Fibroblast of lung (primary cell): Measurements from ENCODE around the gene RNF34. TPM values are rescaled to one million over a fixed set of nuclear protein-coding genes. Genes with fewer than 3 reads are reported as not detected.

Experiments
- DNase-seq, 2 donors: peaks; one replicate each; pipeline versions ENCODE4 v3.0.0 to v3.0.0-alpha.2; 2010; ENCODE audit warnings: low read depth in 2 of 2
- H2AFZ ChIP-seq: 2 replicates; pipeline ENCODE4 v1.5.1; 2012; ENCODE audit warnings: low read length, control low read depth, inconsistent platforms
- H3K27ac ChIP-seq: 2 replicates; pipeline ENCODE4 v1.5.1; 2011; ENCODE audit warnings: low read length, control low read depth; ENCODE audit not compliant: insufficient read depth
- H3K27me3 ChIP-seq: 2 replicates; pipeline ENCODE4 v1.5.1; 2011; ENCODE audit warnings: mild to moderate bottlenecking, low read length; ENCODE audit not compliant: control insufficient read depth, insufficient read depth
- H3K36me3 ChIP-seq: 2 replicates; pipeline ENCODE4 v1.5.1; 2011; ENCODE audit warnings: low read length; ENCODE audit not compliant: control insufficient read depth, insufficient read depth
- H3K4me1 ChIP-seq: 2 replicates; pipeline ENCODE4 v1.5.1; 2011; ENCODE audit warnings: low read length; ENCODE audit not compliant: control insufficient read depth, insufficient read depth; ENCODE audit errors: extremely low read depth
- H3K4me2 ChIP-seq: 2 replicates; pipeline ENCODE4 v1.5.1; 2011; ENCODE audit warnings: low read length, control low read depth; ENCODE audit not compliant: insufficient read depth; ENCODE audit errors: extremely low read depth
- H3K4me3 ChIP-seq, 4 experiments: fragments of 200-600 bp in 1 of 4; sonication (generic) in 1 of 4; replicated peaks in 1 of 4; 2 replicates each; pipeline ENCODE4 v1.5.1; 2011 to 2016; ENCODE audit warnings: low read length in 4 of 4, low read depth in 3 of 4, mild to moderate bottlenecking in 3 of 4, control low read depth in 2 of 4, inconsistent platforms in 1 of 4, mixed read lengths in 1 of 4; ENCODE audit not compliant: insufficient read depth in 1 of 4; ENCODE audit errors: control extremely low read depth in 1 of 4
- H3K79me2 ChIP-seq: 2 replicates; pipeline ENCODE4 v1.5.1; 2012; ENCODE audit warnings: mild to moderate bottlenecking, low read length, inconsistent platforms; ENCODE audit not compliant: control insufficient read depth, insufficient read depth
- H3K9ac ChIP-seq: 2 replicates; pipeline ENCODE4 v1.5.1; 2011; ENCODE audit warnings: mild to moderate bottlenecking, low read length, control low read depth; ENCODE audit not compliant: insufficient read depth
- H3K9me3 ChIP-seq: 2 replicates; pipeline ENCODE4 v1.5.1; 2012; ENCODE audit warnings: low read depth, low read length; ENCODE audit not compliant: control insufficient read depth, insufficient read depth
- H4K20me1 ChIP-seq: 2 replicates; pipeline ENCODE4 v1.5.1; 2011; ENCODE audit warnings: low read length; ENCODE audit not compliant: control insufficient read depth, insufficient read depth; ENCODE audit errors: extremely low read depth
- CTCF ChIP-seq, 2 donors: IDR thresholded peaks in 1 of 2; conservative IDR thresholded peaks in 1 of 2; 1 replicate in 1 of 2; 2 replicates in 1 of 2; pipeline ENCODE4 v1.5.1; 2011 to 2012; ENCODE audit warnings: low read length in 2 of 2, control low read depth in 1 of 2, inconsistent platforms in 1 of 2, low read depth in 1 of 2, mild to moderate bottlenecking in 1 of 2
- EZH2 ChIP-seq: IDR thresholded peaks from 2 replicates; pipeline ENCODE4 v1.5.1; 2012; ENCODE audit warnings: low read length, control low read depth, mild to moderate bottlenecking; ENCODE audit errors: missing control alignments
- polyA plus RNA-seq, 2 donors: library from polyadenylated mRNA; depleted of rRNA in 1 of 2; stranded (reverse) in 1 of 2; unstranded in 1 of 2; fragments of >200 nt; gene quantifications; 2 replicates each; pipeline ENCODE4 v1.2.1, GENCODE V29; 2011 to 2012; ENCODE audit warnings: missing spikeins in 1 of 2
- total RNA-seq: library from RNA; depleted of rRNA; stranded (reverse); fragments of >200 nt; gene quantifications from 2 replicates; pipeline ENCODE4 v1.2.1, GENCODE V29; 2014

The RNF34 gene
- total and polyA plus RNA-seq, 2 donors (not counting 1 experiment from before 2014, with no cell fraction given), result 33.9 to 79.4 TPM

- Histone ChIP-seq H3K4me3 (no peak overlapping the region), H3K27ac (no peak overlapping the region), H3K9me3 (no peaks in the 10 kb centered on the region), H3K79me2 (peaks cover 32% of the 10 kb centered on the region), H3K36me3 (no peaks in the 10 kb centered on the region), H2AFZ (no peak overlapping the region), H4K20me1 (no peaks in the 10 kb centered on the region), H3K27me3 (no peaks in the 10 kb centered on the region), H3K4me2 (no peak overlapping the region), H3K9ac (no peak overlapping the region), H3K4me1 (peaks cover 2% of the 10 kb centered on the region)
- TF ChIP-seq EZH2 (no peak), CTCF (conservative IDR thresholded peaks at IDR 0.05 in 1 of 2, IDR thresholded peaks at IDR 0.05 in 1 of 2; ENCODE audit: low read depth in 1 of 2, low read length in 2 of 2) (no peak)
- no peak for DNase-seq
Observed at GRCh38 chr12:121464331-121464730, 64.4 kb downstream of the RNF34 start.

GRCh38 chr12:121465921-121466793 is 66.2 kb downstream of the RNF34 start:
- Histone ChIP-seq H3K9me3 (no peaks in the 10 kb centered on the region), H3K4me3 (peak overlapping the region; percentile 56 to 77 (median 66)), H3K27ac (peak overlapping the region; percentile 59), H3K4me2 (peak overlapping the region; percentile 87), H4K20me1 (no peaks in the 10 kb centered on the region), H3K79me2 (peaks cover 29% of the 10 kb centered on the region), H2AFZ (peak overlapping the region; percentile 59), H3K36me3 (no peaks in the 10 kb centered on the region), H3K9ac (peak overlapping the region; percentile 68), H3K27me3 (no peaks in the 10 kb centered on the region), H3K4me1 (peaks cover 2% of the 10 kb centered on the region)
- TF ChIP-seq CTCF (conservative IDR thresholded peaks at IDR 0.05 in 1 of 2, IDR thresholded peaks at IDR 0.05 in 1 of 2; ENCODE audit: low read depth in 1 of 2, low read length in 2 of 2) (no peak), EZH2 (no peak)
- peak in 1 of 2 donors; percentile 15 for DNase-seq

- H4K20me1 ChIP-seq, result no peaks in the 10 kb centered on the region
- peak overlapping the region; percentile 76 for H3K4me2 ChIP-seq
- TF ChIP-seq EZH2 (no peak), CTCF (conservative IDR thresholded peaks at IDR 0.05 in 1 of 2, IDR thresholded peaks at IDR 0.05 in 1 of 2; ENCODE audit: low read depth in 1 of 2, low read length in 2 of 2) (no peak)
- peaks cover 24% of the 10 kb centered on the region for H3K79me2 ChIP-seq
- H3K36me3 ChIP-seq, result no peaks in the 10 kb centered on the region
- peaks cover 2% of the 10 kb centered on the region for H3K4me1 ChIP-seq
- no peaks in the 10 kb centered on the region for H3K27me3 ChIP-seq
- peak; percentile 82 to 85 for DNase-seq
- peak overlapping the region; percentile 68 for H3K9ac ChIP-seq
- peak overlapping the region; percentile 30 for H2AFZ ChIP-seq
- no peak overlapping the region for H3K27ac ChIP-seq
- H3K4me3 ChIP-seq, result peak overlapping the region in 2 of 4 experiments; percentile 56 to 77
- H3K9me3 ChIP-seq, result no peaks in the 10 kb centered on the region
Observed at GRCh38 chr12:121466794-121467637, 67.1 kb downstream of the RNF34 start.
